Measurements from ENCODE around the gene SRSF5. TPM values are rescaled to one million over a fixed set of nuclear protein-coding genes. Genes with fewer than 3 reads are reported as not detected.

Gene SRSF5
- total RNA-seq, 1 experiment from 2014 or later: 389 TPM

DNA sequence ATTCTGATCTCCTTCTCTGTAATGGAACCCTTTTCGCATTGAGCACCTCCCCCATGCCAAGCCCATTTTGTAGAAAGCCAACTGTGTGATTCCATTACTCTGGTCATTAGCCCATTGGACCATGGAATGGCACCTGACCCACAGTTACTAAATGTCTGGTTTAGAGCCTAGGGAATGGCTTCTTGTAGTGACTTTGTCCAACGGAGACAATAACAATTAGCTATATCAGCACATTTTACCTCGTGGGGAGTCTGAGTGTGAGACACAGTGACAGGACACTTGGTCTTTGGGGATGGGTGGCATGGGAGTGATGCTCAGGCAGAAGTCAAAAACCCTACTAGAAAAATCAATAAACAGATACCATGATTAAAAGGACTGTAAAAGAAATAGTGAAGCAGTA lies 19.7 kb downstream of the SRSF5 start:
- TF ChIP-seq, protein P1, sequence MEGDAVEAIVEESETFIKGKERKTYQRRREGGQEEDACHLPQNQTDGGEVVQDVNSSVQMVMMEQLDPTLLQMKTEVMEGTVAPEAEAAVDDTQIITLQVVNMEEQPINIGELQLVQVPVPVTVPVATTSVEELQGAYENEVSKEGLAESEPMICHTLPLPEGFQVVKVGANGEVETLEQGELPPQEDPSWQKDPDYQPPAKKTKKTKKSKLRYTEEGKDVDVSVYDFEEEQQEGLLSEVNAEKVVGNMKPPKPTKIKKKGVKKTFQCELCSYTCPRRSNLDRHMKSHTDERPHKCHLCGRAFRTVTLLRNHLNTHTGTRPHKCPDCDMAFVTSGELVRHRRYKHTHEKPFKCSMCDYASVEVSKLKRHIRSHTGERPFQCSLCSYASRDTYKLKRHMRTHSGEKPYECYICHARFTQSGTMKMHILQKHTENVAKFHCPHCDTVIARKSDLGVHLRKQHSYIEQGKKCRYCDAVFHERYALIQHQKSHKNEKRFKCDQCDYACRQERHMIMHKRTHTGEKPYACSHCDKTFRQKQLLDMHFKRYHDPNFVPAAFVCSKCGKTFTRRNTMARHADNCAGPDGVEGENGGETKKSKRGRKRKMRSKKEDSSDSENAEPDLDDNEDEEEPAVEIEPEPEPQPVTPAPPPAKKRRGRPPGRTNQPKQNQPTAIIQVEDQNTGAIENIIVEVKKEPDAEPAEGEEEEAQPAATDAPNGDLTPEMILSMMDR (conservative IDR thresholded peaks at IDR 0.05): no peak
- Mint-ChIP-seq H3K27ac (no peak overlapping the region), H3K9me3 (no peaks in the 10 kb centered on the region), H3K4me1 (no peaks in the 10 kb centered on the region), H3K4me3 (no peak overlapping the region), H3K36me3 (ENCODE audit: insufficient read depth in 1 of 3, low read depth in 3 of 3) (0 out of 7 replicates have a peak, but pooled peaks cover 0 to 3% (median 2%) of the 10 kb centered on the region in 3 experiments), H3K27me3 (ENCODE audit: low read depth) (peaks cover 2% of the 10 kb centered on the region; the same call in 1 of the 2 replicates)
- Histone ChIP-seq H3T11ph (ENCODE audit: low read length) (no peak overlapping the region), H2BK120ac (ENCODE audit: low read depth, low read length, poor library complexity, severe bottlenecking) (no peak overlapping the region), H3K23me2 (ENCODE audit: insufficient read length, low read depth, low read length, poor library complexity, severe bottlenecking) (no peaks in the 10 kb centered on the region), H3K4ac (ENCODE audit: low read depth, low read length) (no peak overlapping the region), H4K20me1 (ENCODE audit: control insufficient read depth, insufficient read depth, insufficient read length) (no peaks in the 10 kb centered on the region), H3K14ac (ENCODE audit: insufficient read depth, low read length) (no peak overlapping the region), H3K9ac (ENCODE audit: extremely low read depth, insufficient read length, low read length) (no peak overlapping the region), H4K91ac (ENCODE audit: insufficient read length, low read depth, low read length) (no peak overlapping the region), H2AFZ (ENCODE audit: low read length) (no peak overlapping the region), H3K56ac (ENCODE audit: insufficient read length, low read depth, low read length) (no peak overlapping the region), H2BK20ac (ENCODE audit: low read depth, low read length, poor library complexity, severe bottlenecking) (no peak overlapping the region), H3K4me2 (ENCODE audit: insufficient read depth, insufficient read length, low read length) (no peak overlapping the region), H3K9me3 (ENCODE audit: control insufficient read depth, low read depth, low read length) (no peaks in the 10 kb centered on the region), H4K8ac (replicated peaks; ENCODE audit: insufficient read length, low read depth, low read length) (no peak overlapping the region), H2BK5ac (ENCODE audit: insufficient read length, low read length) (no peak overlapping the region), H3K79me1 (ENCODE audit: insufficient read depth, low read depth, low read length, poor library complexity, severe bottlenecking) (no peaks in the 10 kb centered on the region), H3K18ac (ENCODE audit: insufficient read length, low read depth, low read length) (no peak overlapping the region), H2BK12ac (ENCODE audit: insufficient read length, low read depth, low read length) (no peak overlapping the region), H2AK5ac (ENCODE audit: insufficient read length, low read length) (no peak overlapping the region), H4K5ac (ENCODE audit: insufficient read length, low read depth, low read length) (no peak overlapping the region), H2BK15ac (ENCODE audit: low read depth, low read length) (no peak overlapping the region), H3K79me2 (ENCODE audit: insufficient read depth, low read length) (no peaks in the 10 kb centered on the region), H3K23ac (ENCODE audit: insufficient read length, low read depth, low read length) (no peak overlapping the region), H3K4me1 (ENCODE audit: insufficient read depth, low read length) (no peaks in the 10 kb centered on the region), H3K27ac (ENCODE audit: insufficient read length, low read depth, low read length) (no peak overlapping the region), H3K27me3 (ENCODE audit: insufficient read depth, low read length) (no peaks in the 10 kb centered on the region)
- DNase-seq: no peak
- no CpG with 5 or more reads among the region's 3 CpGs for WGBS (ENCODE audit: extremely low coverage, insufficient read length, low lambda C conversion rate)
